ENCODE results near the gene PAX2.

PAX2 gene

GRCh38 chr10:100725071-100725471, 20.3 kb upstream of the PAX2 start:
- DNase-seq: no peak

- DNase-seq: no peak
These were observed 19.4 kb upstream of the PAX2 start for GRCh38 chr10:100725869-100726426.

- no peak for DNase-seq
These were observed 17.6 kb upstream of the PAX2 start for GRCh38 chr10:100727808-100728207.

GRCh38 chr10:100728928-100729861, 16.2 kb upstream of the PAX2 start:
- peak; percentile 71 for DNase-seq

GRCh38 chr10:100729862-100730724, 15.3 kb upstream of the PAX2 start:
- DNase-seq: no peak

GRCh38 chr10:100730725-100731406, 14.5 kb upstream of the PAX2 start:
- DNase-seq: peak; percentile 51

GRCh38 chr10:100731407-100732240, 13.8 kb upstream of the PAX2 start:
- no peak for DNase-seq

GRCh38 chr10:100732241-100732596, 13.2 kb upstream of the PAX2 start:
- no peak for DNase-seq

GRCh38 chr10:100733329-100733728, 12.1 kb upstream of the PAX2 start:
- DNase-seq: no peak

GRCh38 chr10:100734295-100735086, 10.9 kb upstream of the PAX2 start:
- DNase-seq: no peak

- no peak for DNase-seq
These were observed 10.4 kb upstream of the PAX2 start for GRCh38 chr10:100735087-100735336.

- DNase-seq: peak; percentile 31
These were observed 9.8 kb upstream of the PAX2 start for GRCh38 chr10:100735337-100736143.

GRCh38 chr10:100736144-100736808, 9.1 kb upstream of the PAX2 start:
- no peak for DNase-seq

GRCh38 chr10:100736809-100737354, 8.5 kb upstream of the PAX2 start:
- DNase-seq: no peak

GRCh38 chr10:100737355-100738054, 7.9 kb upstream of the PAX2 start:
- DNase-seq: no peak

- no peak for DNase-seq
These were observed 7.1 kb upstream of the PAX2 start for GRCh38 chr10:100738055-100738827.

GRCh38 chr10:100739517-100740368, 5.6 kb upstream of the PAX2 start:
- no peak for DNase-seq

Data from hematopoietic multipotent progenitor cell treated with erythropoietin and hydrocortisone succinate and interleukin-3 and kit ligand, for 4 days (in vitro differentiated cells).